ENCODE results near the gene KIRREL3.

KIRREL3 gene

GRCh38 chr11:126884192-126884591 is 116.4 kb downstream of the KIRREL3 start:
- in situ Hi-C loops (cut with MboI; ENCODE audit: low pct_unique_long_range_greater_than_20kb, low sequenced_read_pairs, unreplicated experiment) = no loop called here
- TF ChIP-seq, protein P1, sequence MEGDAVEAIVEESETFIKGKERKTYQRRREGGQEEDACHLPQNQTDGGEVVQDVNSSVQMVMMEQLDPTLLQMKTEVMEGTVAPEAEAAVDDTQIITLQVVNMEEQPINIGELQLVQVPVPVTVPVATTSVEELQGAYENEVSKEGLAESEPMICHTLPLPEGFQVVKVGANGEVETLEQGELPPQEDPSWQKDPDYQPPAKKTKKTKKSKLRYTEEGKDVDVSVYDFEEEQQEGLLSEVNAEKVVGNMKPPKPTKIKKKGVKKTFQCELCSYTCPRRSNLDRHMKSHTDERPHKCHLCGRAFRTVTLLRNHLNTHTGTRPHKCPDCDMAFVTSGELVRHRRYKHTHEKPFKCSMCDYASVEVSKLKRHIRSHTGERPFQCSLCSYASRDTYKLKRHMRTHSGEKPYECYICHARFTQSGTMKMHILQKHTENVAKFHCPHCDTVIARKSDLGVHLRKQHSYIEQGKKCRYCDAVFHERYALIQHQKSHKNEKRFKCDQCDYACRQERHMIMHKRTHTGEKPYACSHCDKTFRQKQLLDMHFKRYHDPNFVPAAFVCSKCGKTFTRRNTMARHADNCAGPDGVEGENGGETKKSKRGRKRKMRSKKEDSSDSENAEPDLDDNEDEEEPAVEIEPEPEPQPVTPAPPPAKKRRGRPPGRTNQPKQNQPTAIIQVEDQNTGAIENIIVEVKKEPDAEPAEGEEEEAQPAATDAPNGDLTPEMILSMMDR (IDR thresholded peaks at IDR 0.05; ENCODE audit: extremely low read depth, insufficient read depth, missing control alignments) = no peak
- DNase-seq (ENCODE audit: low spot score) = no peak

GRCh38 chr11:126880872-126881271 is 119.7 kb downstream of the KIRREL3 start:
- TF ChIP-seq, protein P1 (IDR thresholded peaks at IDR 0.05; ENCODE audit: extremely low read depth, insufficient read depth, missing control alignments) = no peak
- in situ Hi-C loops (cut with MboI; ENCODE audit: low pct_unique_long_range_greater_than_20kb, low sequenced_read_pairs, unreplicated experiment) = no loop called here
- DNase-seq (ENCODE audit: low spot score) = no peak

- in situ Hi-C loops (cut with MboI; ENCODE audit: low pct_unique_long_range_greater_than_20kb, low sequenced_read_pairs, unreplicated experiment) = no loop called here
- TF ChIP-seq, protein P1 (IDR thresholded peaks at IDR 0.05; ENCODE audit: extremely low read depth, insufficient read depth, missing control alignments) = no peak
Measured at GRCh38 chr11:126879516-126879915, 121.1 kb downstream of the KIRREL3 start.

GRCh38 chr11:126878913-126879482 is 121.6 kb downstream of the KIRREL3 start:
- DNase-seq (ENCODE audit: low spot score) = no peak
- in situ Hi-C loops (cut with MboI; ENCODE audit: low pct_unique_long_range_greater_than_20kb, low sequenced_read_pairs, unreplicated experiment) = no loop called here
- TF ChIP-seq, protein P1 (IDR thresholded peaks at IDR 0.05; ENCODE audit: extremely low read depth, insufficient read depth, missing control alignments) = no peak

More at GRCh38 chr11:126879516-126879915, 121.1 kb downstream of the KIRREL3 start:
- no peak for DNase-seq (ENCODE audit: low spot score)

- in situ Hi-C loops (cut with MboI; ENCODE audit: low pct_unique_long_range_greater_than_20kb, low sequenced_read_pairs, unreplicated experiment) = no loop called here
Measured at GRCh38 chr11:126874831-126875230, 125.7 kb downstream of the KIRREL3 start.

DNA sequence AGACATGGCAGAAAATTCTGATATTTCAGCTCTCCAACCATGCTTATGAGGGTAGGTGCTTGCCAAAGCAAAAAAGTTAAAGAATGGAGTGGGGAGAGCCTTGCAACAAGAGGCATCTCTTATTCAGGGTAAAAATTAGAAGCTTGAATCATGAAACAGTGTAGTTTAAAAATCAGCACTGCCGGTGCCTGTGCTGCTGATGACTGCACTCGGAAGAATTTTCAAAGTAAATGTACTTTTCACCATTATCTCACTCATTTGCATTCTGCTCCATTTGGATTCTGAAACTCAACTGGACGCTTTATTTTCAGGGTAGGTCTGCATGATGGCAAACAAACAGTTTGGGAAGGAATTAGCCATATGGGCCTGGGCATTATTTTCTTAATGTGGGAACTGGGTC is 126.3 kb downstream of the KIRREL3 start:
- TF ChIP-seq, protein P1 (IDR thresholded peaks at IDR 0.05; ENCODE audit: extremely low read depth, insufficient read depth, missing control alignments) = no peak
- DNase-seq (ENCODE audit: low spot score) = no peak
- in situ Hi-C loops (cut with MboI; ENCODE audit: low pct_unique_long_range_greater_than_20kb, low sequenced_read_pairs, unreplicated experiment) = no loop called here

More at GRCh38 chr11:126874831-126875230, 125.7 kb downstream of the KIRREL3 start:
- DNase-seq (ENCODE audit: low spot score) = no peak
- TF ChIP-seq, protein P1 (IDR thresholded peaks at IDR 0.05; ENCODE audit: extremely low read depth, insufficient read depth, missing control alignments) = peak; percentile 23

All from GM13977 (cell line).